ENCODE data around the gene SWAP70.

SWAP70 gene

GRCh38 chr11:9796854-9797253 lies 133.0 kb downstream of the SWAP70 start:
- TF ChIP-seq, protein P1, sequence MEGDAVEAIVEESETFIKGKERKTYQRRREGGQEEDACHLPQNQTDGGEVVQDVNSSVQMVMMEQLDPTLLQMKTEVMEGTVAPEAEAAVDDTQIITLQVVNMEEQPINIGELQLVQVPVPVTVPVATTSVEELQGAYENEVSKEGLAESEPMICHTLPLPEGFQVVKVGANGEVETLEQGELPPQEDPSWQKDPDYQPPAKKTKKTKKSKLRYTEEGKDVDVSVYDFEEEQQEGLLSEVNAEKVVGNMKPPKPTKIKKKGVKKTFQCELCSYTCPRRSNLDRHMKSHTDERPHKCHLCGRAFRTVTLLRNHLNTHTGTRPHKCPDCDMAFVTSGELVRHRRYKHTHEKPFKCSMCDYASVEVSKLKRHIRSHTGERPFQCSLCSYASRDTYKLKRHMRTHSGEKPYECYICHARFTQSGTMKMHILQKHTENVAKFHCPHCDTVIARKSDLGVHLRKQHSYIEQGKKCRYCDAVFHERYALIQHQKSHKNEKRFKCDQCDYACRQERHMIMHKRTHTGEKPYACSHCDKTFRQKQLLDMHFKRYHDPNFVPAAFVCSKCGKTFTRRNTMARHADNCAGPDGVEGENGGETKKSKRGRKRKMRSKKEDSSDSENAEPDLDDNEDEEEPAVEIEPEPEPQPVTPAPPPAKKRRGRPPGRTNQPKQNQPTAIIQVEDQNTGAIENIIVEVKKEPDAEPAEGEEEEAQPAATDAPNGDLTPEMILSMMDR (conservative IDR thresholded peaks at IDR 0.05; ENCODE audit: low read depth, low read length): no peak
- H3K4me3 ChIP-seq (ENCODE audit: low read length): no peak overlapping the region
- no peak for DNase-seq (ENCODE audit: low read depth)

- TF ChIP-seq, protein P1 (conservative IDR thresholded peaks at IDR 0.05; ENCODE audit: low read depth, low read length): no peak
- no peak overlapping the region for H3K4me3 ChIP-seq (ENCODE audit: low read length)
- no peak for DNase-seq (ENCODE audit: low read depth)
Measured at GRCh38 chr11:9797300-9797699, 133.4 kb downstream of the SWAP70 start.

DNA sequence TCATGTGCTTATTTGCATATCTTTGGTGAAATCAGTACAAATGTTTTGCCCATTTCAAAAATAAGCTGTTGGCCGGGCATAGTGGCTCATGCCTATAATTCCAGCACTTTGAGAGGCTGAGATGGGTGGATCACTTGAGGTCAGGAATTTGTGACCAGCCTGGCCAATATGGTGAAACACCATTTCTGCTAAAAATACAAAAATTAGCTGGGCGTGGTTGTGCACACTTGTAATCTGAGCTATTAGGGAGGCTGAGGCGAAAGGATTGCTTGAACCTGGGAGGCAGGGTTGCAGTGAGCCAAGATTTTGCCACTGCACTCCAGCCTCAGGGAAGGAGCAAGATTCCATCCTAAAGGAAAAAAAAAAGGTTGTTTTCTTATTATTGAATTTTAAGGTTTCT lies 136.0 kb downstream of the SWAP70 start:
- DNase-seq (ENCODE audit: low read depth): no peak
- TF ChIP-seq, protein P1 (conservative IDR thresholded peaks at IDR 0.05; ENCODE audit: low read depth, low read length): no peak
- no peak overlapping the region for H3K4me3 ChIP-seq (ENCODE audit: low read length)

DNA sequence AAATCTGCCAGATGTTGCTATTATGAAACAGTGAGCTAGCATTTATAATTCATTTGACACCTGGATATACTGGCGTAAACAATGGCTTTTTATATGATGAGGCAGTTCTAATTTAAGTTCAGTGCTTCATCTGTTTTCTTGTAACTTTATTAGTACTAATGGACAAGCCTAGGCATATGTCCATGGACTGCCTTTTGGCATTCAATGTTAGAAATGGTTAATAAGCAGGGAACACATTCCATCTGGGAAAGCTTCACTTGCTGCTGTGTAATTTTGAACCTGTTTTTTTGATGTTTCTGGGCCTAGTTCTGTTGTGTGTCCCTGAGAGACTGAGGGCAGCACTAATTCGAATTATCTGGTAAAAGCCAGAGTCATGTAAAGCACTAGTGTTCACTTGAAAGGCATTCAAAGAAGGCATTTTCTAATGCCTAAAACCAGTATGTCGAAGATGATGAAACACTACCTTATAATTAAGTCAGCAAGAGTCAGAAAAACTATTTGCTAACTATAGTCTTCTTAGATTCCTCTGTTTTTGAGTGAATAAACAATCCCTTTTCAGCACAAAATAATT lies 138.5 kb downstream of the SWAP70 start:
- no peak for DNase-seq (ENCODE audit: low read depth)
- TF ChIP-seq, protein P1 (conservative IDR thresholded peaks at IDR 0.05; ENCODE audit: low read depth, low read length): no peak

More for the DNA sequence above, 138.5 kb downstream of the SWAP70 start:
- H3K4me3 ChIP-seq (ENCODE audit: low read length): no peak overlapping the region
